Natural killer cell (primary cell): ENCODE measurements around the gene CD86. TPM values are rescaled to one million over a fixed set of nuclear protein-coding genes. Genes with fewer than 3 reads are reported as not detected.

ENCODE experiments used
- ATAC-seq, 3 donors: fragments of 150-1000 bp in 2 of 3; fragments of 200-7000 bp in 1 of 3; cut with Tn5 transposase; 1 replicate in 1 of 3; 2 replicates in 2 of 3; pipeline ENCODE4 v1.10.0; 2021; ENCODE audit warnings: mild to moderate bottlenecking in 2 of 3, moderate library complexity in 2 of 3
- DNase-seq, 2 donors: peaks; one replicate each; pipeline versions ENCODE4 v3.0.0 to v3.0.0-alpha.2; 2013 to 2021; ENCODE audit warnings: mixed read lengths in 1 of 2
- H3K27ac ChIP-seq: one replicate; pipeline ENCODE4 v1.5.1; 2013; ENCODE audit warnings: mild to moderate bottlenecking, low read length
- H3K27me3 ChIP-seq: one replicate; pipeline ENCODE4 v1.6.1; 2013; ENCODE audit warnings: low read length; ENCODE audit not compliant: control insufficient read depth, insufficient read depth
- H3K36me3 ChIP-seq: one replicate; pipeline ENCODE4 v1.6.1; 2013; ENCODE audit warnings: low read length; ENCODE audit not compliant: control insufficient read depth, insufficient read depth
- H3K4me1 ChIP-seq: one replicate; pipeline ENCODE4 v1.6.1; 2013; ENCODE audit warnings: low read length; ENCODE audit not compliant: control insufficient read depth, insufficient read depth
- H3K4me3 ChIP-seq: one replicate; pipeline ENCODE4 v1.5.1; 2013; ENCODE audit warnings: low read length
- H3K9me3 ChIP-seq: one replicate; pipeline ENCODE4 v1.6.1; 2013; ENCODE audit warnings: low read length; ENCODE audit not compliant: control insufficient read depth, insufficient read depth
- H3K27ac Mint-ChIP-seq, 2 donors: one replicate each; pipeline ENCODE4 v1.8.0; 2022; ENCODE audit warnings: mild to moderate bottlenecking in 2 of 2, mixed read lengths in 2 of 2, moderate library complexity in 1 of 2
- H3K27me3 Mint-ChIP-seq, 2 donors: one replicate each; pipeline ENCODE4 v1.8.0; 2022; ENCODE audit warnings: low read depth in 2 of 2, mixed read lengths in 2 of 2
- H3K36me3 Mint-ChIP-seq: one replicate; pipeline ENCODE4 v1.8.0; 2022; ENCODE audit warnings: mixed read lengths
- H3K4me1 Mint-ChIP-seq, 2 donors: one replicate each; pipeline ENCODE4 v1.8.0; 2022; ENCODE audit warnings: mixed read lengths in 2 of 2
- H3K4me3 Mint-ChIP-seq: one replicate; pipeline ENCODE4 v1.8.0; 2022; ENCODE audit warnings: mild to moderate bottlenecking, moderate library complexity, mixed read lengths
- H3K9me3 Mint-ChIP-seq, 2 donors: one replicate each; pipeline ENCODE4 v1.8.0; 2022; ENCODE audit warnings: mixed read lengths in 2 of 2
- CTCF ChIP-seq: fragments of 200-600 bp; IDR thresholded peaks from one replicate; pipeline ENCODE4 v1.8.0; 2022; ENCODE audit warnings: antibody characterized with exemption
- WGBS: methylation state at CpG from one replicate; pipeline ENCODE4 v1.1.7; 2013; ENCODE audit warnings: missing lambda C conversion rate; ENCODE audit not compliant: insufficient coverage; 5-methylcytosine and 5-hydroxymethylcytosine counted together
- intact Hi-C: fragments of 100-400 bp; cut with micrococcal nuclease; formaldehyde crosslinking; loops from one replicate; pipeline ENCODE4 v1.14.2; 2022
- total RNA-seq, 4 donors: library from RNA; stranded (reverse); fragments of 120-200 nt in 1 of 4; gene quantifications; one replicate each; pipeline versions ENCODE4 v1.2.3 to v1.2.4, GENCODE V29; 2013 to 2022

CD86 gene
- total RNA-seq, 3 donors from 2014 or later (not counting 1 experiment from before 2014, with no cell fraction given), result 2.1 to 6.9 (median 4.7) TPM

DNA sequence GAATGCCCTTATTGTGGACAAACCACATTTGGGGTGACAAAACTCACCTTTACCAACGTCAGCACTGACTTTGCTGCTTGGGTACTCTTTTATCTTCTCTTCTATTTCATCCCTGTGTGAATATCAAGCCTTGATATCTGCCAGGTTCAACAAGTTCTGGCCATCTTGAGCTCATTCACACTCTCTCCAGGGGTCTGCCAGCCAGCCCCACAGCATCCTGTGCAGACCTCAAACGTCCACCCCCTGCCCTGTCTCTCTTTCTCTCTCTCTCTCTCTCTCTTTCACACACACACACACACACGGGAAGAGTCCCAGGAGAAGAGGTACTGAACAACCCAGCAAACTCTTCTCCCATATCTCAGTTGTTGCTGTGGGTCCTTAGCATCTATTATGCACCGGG lies 43.8 kb upstream of the CD86 start:
- Mint-ChIP-seq H3K4me1 (no peaks in the 10 kb centered on the region), H3K27me3 (peaks cover 5 to 7% of the 10 kb centered on the region in 2 donors), H3K27ac (no peak overlapping the region), H3K36me3 (no peaks in the 10 kb centered on the region), H3K9me3 (no peaks in the 10 kb centered on the region), H3K4me3 (no peak overlapping the region)
- ATAC-seq, result no peak
- Histone ChIP-seq H3K27me3 (no peaks in the 10 kb centered on the region), H3K4me1 (no peaks in the 10 kb centered on the region), H3K27ac (no peak overlapping the region), H3K4me3 (no peak overlapping the region), H3K9me3 (no peaks in the 10 kb centered on the region), H3K36me3 (no peaks in the 10 kb centered on the region)
- no peak for TF ChIP-seq CTCF
- WGBS, result 53% methylated on average over 4 of the region's 4 CpGs
- intact Hi-C loops, result no loop called here
- DNase-seq, result no peak

DNA sequence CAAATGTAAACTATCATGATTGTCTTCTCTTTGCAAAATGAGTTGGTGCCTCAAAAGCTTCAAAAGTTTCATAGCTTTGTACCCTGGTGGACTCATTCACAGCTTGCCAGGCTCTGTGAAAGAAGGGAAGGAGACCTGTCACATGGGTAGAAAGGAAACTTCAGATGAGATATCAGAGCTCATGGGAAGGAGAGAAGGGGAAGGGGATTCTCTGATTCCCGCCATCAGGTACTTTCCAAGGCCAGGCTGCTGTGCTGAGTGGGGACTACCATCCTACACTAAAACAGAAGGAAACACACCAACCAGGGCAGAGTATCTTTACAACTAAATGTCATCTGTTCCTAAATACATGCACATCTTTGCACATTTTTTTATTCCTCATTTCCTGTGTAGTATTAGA lies 42.3 kb upstream of the CD86 start:
- intact Hi-C loops, result no loop called here
- DNase-seq, result no peak
- WGBS, result no CpG with 5 or more reads among the region's 1 CpG

DNA sequence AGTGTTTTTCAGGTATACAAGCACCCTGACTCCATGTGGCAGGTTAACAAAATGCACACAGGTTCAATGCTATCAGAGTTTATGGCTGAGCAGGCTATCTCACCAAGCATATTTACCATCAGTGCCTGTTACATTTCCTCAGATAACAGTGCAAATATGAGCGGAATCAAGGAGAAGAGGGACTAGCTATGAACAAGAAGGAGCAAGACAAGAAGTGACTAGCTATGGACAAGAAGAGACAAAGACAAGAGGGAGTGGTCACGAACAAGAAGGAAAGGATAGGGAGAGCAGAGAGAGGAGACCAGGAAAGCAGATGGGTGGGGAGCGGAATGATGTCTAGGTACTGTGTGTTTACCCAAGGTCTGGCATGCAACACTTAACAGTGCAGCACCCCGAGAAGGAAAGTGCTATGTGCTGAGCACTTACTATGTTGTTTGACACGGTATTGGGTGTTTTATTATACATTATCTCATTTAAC lies 41.7 kb upstream of the CD86 start:
- Histone ChIP-seq H3K9me3 (no peaks in the 10 kb centered on the region), H3K4me1 (no peaks in the 10 kb centered on the region), H3K27ac (no peak overlapping the region), H3K36me3 (no peaks in the 10 kb centered on the region), H3K27me3 (no peaks in the 10 kb centered on the region), H3K4me3 (no peak overlapping the region)
- no peaks in the 10 kb centered on the region for H3K36me3 Mint-ChIP-seq
- no peak for ATAC-seq
- no peak for DNase-seq
- H3K4me3 Mint-ChIP-seq, result no peak overlapping the region
- intact Hi-C loops, result no loop called here
- no peak for TF ChIP-seq CTCF
- H3K27me3 Mint-ChIP-seq, result peaks cover 5 to 10% of the 10 kb centered on the region in 2 donors
- H3K4me1 Mint-ChIP-seq, result no peaks in the 10 kb centered on the region
- WGBS, result 93% methylated on average over 4 of the region's 5 CpGs
- H3K9me3 Mint-ChIP-seq, result no peaks in the 10 kb centered on the region
- no peak overlapping the region for H3K27ac Mint-ChIP-seq

More for the DNA sequence above, 42.3 kb upstream of the CD86 start:
- no peaks in the 10 kb centered on the region for H3K9me3 ChIP-seq
- no peaks in the 10 kb centered on the region for H3K36me3 Mint-ChIP-seq
- peaks cover 5 to 10% of the 10 kb centered on the region in 2 donors for H3K27me3 Mint-ChIP-seq
- H3K36me3 ChIP-seq, result no peaks in the 10 kb centered on the region
- H3K27ac Mint-ChIP-seq, result no peak overlapping the region
- no peaks in the 10 kb centered on the region for H3K9me3 Mint-ChIP-seq
- H3K27me3 ChIP-seq, result no peaks in the 10 kb centered on the region
- ATAC-seq, result no peak
- H3K4me1 Mint-ChIP-seq, result no peaks in the 10 kb centered on the region
- no peaks in the 10 kb centered on the region for H3K4me1 ChIP-seq
- no peak overlapping the region for H3K4me3 ChIP-seq
- no peak overlapping the region for H3K27ac ChIP-seq
- no peak for TF ChIP-seq CTCF
- H3K4me3 Mint-ChIP-seq, result no peak overlapping the region

- no peak for TF ChIP-seq CTCF
- Histone ChIP-seq H3K4me1 (no peaks in the 10 kb centered on the region), H3K36me3 (no peaks in the 10 kb centered on the region), H3K9me3 (no peaks in the 10 kb centered on the region), H3K4me3 (no peak overlapping the region), H3K27ac (no peak overlapping the region), H3K27me3 (no peaks in the 10 kb centered on the region)
- Mint-ChIP-seq H3K27ac (no peak overlapping the region), H3K4me1 (no peaks in the 10 kb centered on the region), H3K9me3 (no peaks in the 10 kb centered on the region), H3K36me3 (no peaks in the 10 kb centered on the region), H3K4me3 (no peak overlapping the region), H3K27me3 (peaks cover 5 to 9% of the 10 kb centered on the region in 2 donors)
- intact Hi-C loops, result no loop called here
- 64% methylated on average over 1 of the region's 1 CpG for WGBS
- DNase-seq, result no peak
- ATAC-seq, result no peak
Measured at GRCh38 chr3:122014741-122015140, 40.4 kb upstream of the CD86 start.
